Fibroblast of lung (primary cell): ENCODE results near the gene SDCBP2. TPM values are rescaled to one million over a fixed set of nuclear protein-coding genes. Genes with fewer than 3 reads are reported as not detected.
"Not testable (repeated sequence)": the region's sequence is repeated elsewhere in the genome, so short reads cannot be mapped to it uniquely, and the experiment has no call there.

Source experiments
- DNase-seq, 2 donors: peaks; one replicate each; pipeline versions ENCODE4 v3.0.0 to v3.0.0-alpha.2; 2010; ENCODE audit warnings: low read depth in 2 of 2
- H2AFZ ChIP-seq: 2 replicates; pipeline ENCODE4 v1.5.1; 2012; ENCODE audit warnings: low read length, control low read depth, inconsistent platforms
- H3K27ac ChIP-seq: 2 replicates; pipeline ENCODE4 v1.5.1; 2011; ENCODE audit warnings: low read length, control low read depth; ENCODE audit not compliant: insufficient read depth
- H3K27me3 ChIP-seq: 2 replicates; pipeline ENCODE4 v1.5.1; 2011; ENCODE audit warnings: mild to moderate bottlenecking, low read length; ENCODE audit not compliant: control insufficient read depth, insufficient read depth
- H3K36me3 ChIP-seq: 2 replicates; pipeline ENCODE4 v1.5.1; 2011; ENCODE audit warnings: low read length; ENCODE audit not compliant: control insufficient read depth, insufficient read depth
- H3K4me1 ChIP-seq: 2 replicates; pipeline ENCODE4 v1.5.1; 2011; ENCODE audit warnings: low read length; ENCODE audit not compliant: control insufficient read depth, insufficient read depth; ENCODE audit errors: extremely low read depth
- H3K4me2 ChIP-seq: 2 replicates; pipeline ENCODE4 v1.5.1; 2011; ENCODE audit warnings: low read length, control low read depth; ENCODE audit not compliant: insufficient read depth; ENCODE audit errors: extremely low read depth
- H3K4me3 ChIP-seq, 4 experiments: fragments of 200-600 bp in 1 of 4; sonication (generic) in 1 of 4; replicated peaks in 1 of 4; 2 replicates each; pipeline ENCODE4 v1.5.1; 2011 to 2016; ENCODE audit warnings: low read length in 4 of 4, low read depth in 3 of 4, mild to moderate bottlenecking in 3 of 4, control low read depth in 2 of 4, inconsistent platforms in 1 of 4, mixed read lengths in 1 of 4; ENCODE audit not compliant: insufficient read depth in 1 of 4; ENCODE audit errors: control extremely low read depth in 1 of 4
- H3K79me2 ChIP-seq: 2 replicates; pipeline ENCODE4 v1.5.1; 2012; ENCODE audit warnings: mild to moderate bottlenecking, low read length, inconsistent platforms; ENCODE audit not compliant: control insufficient read depth, insufficient read depth
- H3K9ac ChIP-seq: 2 replicates; pipeline ENCODE4 v1.5.1; 2011; ENCODE audit warnings: mild to moderate bottlenecking, low read length, control low read depth; ENCODE audit not compliant: insufficient read depth
- H3K9me3 ChIP-seq: 2 replicates; pipeline ENCODE4 v1.5.1; 2012; ENCODE audit warnings: low read depth, low read length; ENCODE audit not compliant: control insufficient read depth, insufficient read depth
- H4K20me1 ChIP-seq: 2 replicates; pipeline ENCODE4 v1.5.1; 2011; ENCODE audit warnings: low read length; ENCODE audit not compliant: control insufficient read depth, insufficient read depth; ENCODE audit errors: extremely low read depth
- CTCF ChIP-seq, 2 donors: IDR thresholded peaks in 1 of 2; conservative IDR thresholded peaks in 1 of 2; 1 replicate in 1 of 2; 2 replicates in 1 of 2; pipeline ENCODE4 v1.5.1; 2011 to 2012; ENCODE audit warnings: low read length in 2 of 2, control low read depth in 1 of 2, inconsistent platforms in 1 of 2, low read depth in 1 of 2, mild to moderate bottlenecking in 1 of 2
- EZH2 ChIP-seq: IDR thresholded peaks from 2 replicates; pipeline ENCODE4 v1.5.1; 2012; ENCODE audit warnings: low read length, control low read depth, mild to moderate bottlenecking; ENCODE audit errors: missing control alignments
- polyA plus RNA-seq, 2 donors: library from polyadenylated mRNA; depleted of rRNA in 1 of 2; stranded (reverse) in 1 of 2; unstranded in 1 of 2; fragments of >200 nt; gene quantifications; 2 replicates each; pipeline ENCODE4 v1.2.1, GENCODE V29; 2011 to 2012; ENCODE audit warnings: missing spikeins in 1 of 2
- total RNA-seq: library from RNA; depleted of rRNA; stranded (reverse); fragments of >200 nt; gene quantifications from 2 replicates; pipeline ENCODE4 v1.2.1, GENCODE V29; 2014

SDCBP2 gene
- total and polyA plus RNA-seq, 2 donors (not counting 1 experiment from before 2014, with no cell fraction given) = 0.78 to 2.1 TPM

GRCh38 chr20:1345756-1346093 is 16.8 kb upstream of the SDCBP2 start:
- Histone ChIP-seq H2AFZ (no peak overlapping the region), H3K27me3 (no peaks in the 10 kb centered on the region), H3K9me3 (no peaks in the 10 kb centered on the region), H4K20me1 (no peaks in the 10 kb centered on the region), H3K4me2 (no peak overlapping the region), H3K36me3 (no peaks in the 10 kb centered on the region), H3K4me1 (peaks cover 8% of the 10 kb centered on the region), H3K27ac (no peak overlapping the region), H3K9ac (no peak overlapping the region), H3K4me3 (no peak overlapping the region), H3K79me2 (no peaks in the 10 kb centered on the region)
- DNase-seq = no peak
- TF ChIP-seq CTCF (conservative IDR thresholded peaks at IDR 0.05 in 1 of 2, IDR thresholded peaks at IDR 0.05 in 1 of 2; ENCODE audit: low read depth in 1 of 2, low read length in 2 of 2) (no peak), EZH2 (no peak)

GRCh38 chr20:1345030-1345755 is 16.3 kb upstream of the SDCBP2 start:
- Histone ChIP-seq H2AFZ (no peak overlapping the region), H3K9me3 (no peaks in the 10 kb centered on the region), H3K4me1 (peaks cover 8% of the 10 kb centered on the region), H4K20me1 (no peaks in the 10 kb centered on the region), H3K36me3 (no peaks in the 10 kb centered on the region), H3K27ac (no peak overlapping the region), H3K79me2 (no peaks in the 10 kb centered on the region), H3K9ac (no peak overlapping the region), H3K27me3 (no peaks in the 10 kb centered on the region), H3K4me3 (no peak overlapping the region), H3K4me2 (no peak overlapping the region)
- DNase-seq = no peak
- TF ChIP-seq CTCF (conservative IDR thresholded peaks at IDR 0.05 in 1 of 2, IDR thresholded peaks at IDR 0.05 in 1 of 2; ENCODE audit: low read depth in 1 of 2, low read length in 2 of 2) (no peak), EZH2 (no peak)

- not testable (repeated sequence) for DNase-seq, H3K9ac ChIP-seq, H3K36me3 ChIP-seq, H3K4me1 ChIP-seq, H3K79me2 ChIP-seq, H3K27ac ChIP-seq, H3K4me2 ChIP-seq, H2AFZ ChIP-seq, H3K4me3 ChIP-seq, H4K20me1 ChIP-seq, H3K27me3 ChIP-seq, H3K9me3 ChIP-seq
Observed at GRCh38 chr20:1343446-1344124, 14.6 kb upstream of the SDCBP2 start.
